H1 (cell line): ENCODE data around the gene DOCK6. TPM values are rescaled to one million over a fixed set of nuclear protein-coding genes. Genes with fewer than 3 reads are reported as not detected.

Experiments
- CEBPB ChIP-seq: IDR thresholded peaks from 2 replicates; pipeline ENCODE4 v1.6.1; 2012; ENCODE audit warnings: low read depth, low read length
- CREB1 ChIP-seq: IDR thresholded peaks from 2 replicates; pipeline ENCODE4 v1.6.1; 2012; ENCODE audit warnings: inconsistent platforms
- EGR1 ChIP-seq: IDR thresholded peaks from 2 replicates; pipeline ENCODE4 v1.6.1; 2011; ENCODE audit warnings: low read depth, low read length, borderline replicate concordance
- EP300 ChIP-seq, 2 experiments: IDR thresholded peaks; 1 replicate in 1 of 2; 2 replicates in 1 of 2; pipeline ENCODE4 v1.6.1; 2011 to 2012; ENCODE audit warnings: low read depth in 2 of 2, low read length in 2 of 2, mild to moderate bottlenecking in 2 of 2, borderline replicate concordance in 1 of 2, inconsistent platforms in 1 of 2, moderate library complexity in 1 of 2
- GTF2F1 ChIP-seq: IDR thresholded peaks from 2 replicates; pipeline ENCODE4 v1.6.1; 2012; ENCODE audit warnings: low read depth, low read length, improper control_type of control experiment, borderline replicate concordance
- NANOG ChIP-seq: IDR thresholded peaks from 2 replicates; pipeline ENCODE4 v1.6.1; 2011; ENCODE audit warnings: low read length, low read depth, mild to moderate bottlenecking, inconsistent platforms; ENCODE audit not compliant: insufficient read depth, poor library complexity, severe bottlenecking
- PHF8 ChIP-seq: fragments of 200-600 bp; sonication (generic); conservative IDR thresholded peaks from 2 replicates; pipeline ENCODE4 v1.7.1; 2012; ENCODE audit warnings: low read depth, mild to moderate bottlenecking, inconsistent platforms, low read length, moderate library complexity
- POLR2A ChIP-seq, 2 experiments: IDR thresholded peaks; 1 replicate in 1 of 2; 2 replicates in 1 of 2; pipeline ENCODE4 v1.6.1; 2011; ENCODE audit warnings: low read depth in 2 of 2, low read length in 2 of 2, mild to moderate bottlenecking in 2 of 2; ENCODE audit errors: control extremely low read depth in 1 of 2
- POU5F1 ChIP-seq: IDR thresholded peaks from 2 replicates; pipeline ENCODE4 v1.6.1; 2011; ENCODE audit warnings: low read depth, mild to moderate bottlenecking, low read length, moderate library complexity
- RXRA ChIP-seq: IDR thresholded peaks from 2 replicates; pipeline ENCODE4 v1.6.1; 2011; ENCODE audit warnings: low read depth, mild to moderate bottlenecking, low read length, moderate library complexity; ENCODE audit not compliant: insufficient read depth
- SIN3A ChIP-seq, 2 experiments: IDR thresholded peaks in 1 of 2; conservative IDR thresholded peaks in 1 of 2; 2 replicates each; pipeline ENCODE4 v1.6.1; 2011 to 2012; ENCODE audit warnings: low read length in 2 of 2, improper control_type of control experiment in 1 of 2, low read depth in 1 of 2, mild to moderate bottlenecking in 1 of 2
- SP1 ChIP-seq: IDR thresholded peaks from 2 replicates; pipeline ENCODE4 v1.6.1; 2011; ENCODE audit warnings: low read depth, low read length
- TAF1 ChIP-seq: IDR thresholded peaks from 2 replicates; pipeline ENCODE4 v1.6.1; 2011; ENCODE audit warnings: mild to moderate bottlenecking, low read depth, low read length
- YY1 ChIP-seq: IDR thresholded peaks from 2 replicates; pipeline ENCODE4 v1.6.1; 2011; ENCODE audit warnings: low read depth, mild to moderate bottlenecking, low read length
- polyA plus RNA-seq, 7 experiments: library from polyadenylated mRNA; depleted of rRNA in 3 of 7; stranded (reverse) in 5 of 7; unstranded in 2 of 7; fragments of >200 nt in 5 of 7; fragments of 200-250 nt in 2 of 7; gene quantifications; 1 replicate in 5 of 7; 2 replicates in 1 of 7; 4 replicates in 1 of 7; pipeline versions ENCODE4 v1.2.1 to v1.2.3, GENCODE V29; 2011 to 2013; ENCODE audit warnings: missing spikeins in 2 of 7, mixed read lengths in 2 of 7
- total RNA-seq: library from RNA; stranded (reverse); fragmentation: NEBNext Ultra II Directional; extraction: Animal tissue kit (Norgen Biotek cat#: 25700); gene quantifications from 2 replicates; pipeline ENCODE4 v1.2.1, GENCODE V29; 2021

Gene DOCK6
- total and polyA plus RNA-seq, 2 of the 8 experiments (the other 6 are each of a cell fraction or from before 2014, with no cell fraction given), result 25.5 to 54.7 TPM

DNA sequence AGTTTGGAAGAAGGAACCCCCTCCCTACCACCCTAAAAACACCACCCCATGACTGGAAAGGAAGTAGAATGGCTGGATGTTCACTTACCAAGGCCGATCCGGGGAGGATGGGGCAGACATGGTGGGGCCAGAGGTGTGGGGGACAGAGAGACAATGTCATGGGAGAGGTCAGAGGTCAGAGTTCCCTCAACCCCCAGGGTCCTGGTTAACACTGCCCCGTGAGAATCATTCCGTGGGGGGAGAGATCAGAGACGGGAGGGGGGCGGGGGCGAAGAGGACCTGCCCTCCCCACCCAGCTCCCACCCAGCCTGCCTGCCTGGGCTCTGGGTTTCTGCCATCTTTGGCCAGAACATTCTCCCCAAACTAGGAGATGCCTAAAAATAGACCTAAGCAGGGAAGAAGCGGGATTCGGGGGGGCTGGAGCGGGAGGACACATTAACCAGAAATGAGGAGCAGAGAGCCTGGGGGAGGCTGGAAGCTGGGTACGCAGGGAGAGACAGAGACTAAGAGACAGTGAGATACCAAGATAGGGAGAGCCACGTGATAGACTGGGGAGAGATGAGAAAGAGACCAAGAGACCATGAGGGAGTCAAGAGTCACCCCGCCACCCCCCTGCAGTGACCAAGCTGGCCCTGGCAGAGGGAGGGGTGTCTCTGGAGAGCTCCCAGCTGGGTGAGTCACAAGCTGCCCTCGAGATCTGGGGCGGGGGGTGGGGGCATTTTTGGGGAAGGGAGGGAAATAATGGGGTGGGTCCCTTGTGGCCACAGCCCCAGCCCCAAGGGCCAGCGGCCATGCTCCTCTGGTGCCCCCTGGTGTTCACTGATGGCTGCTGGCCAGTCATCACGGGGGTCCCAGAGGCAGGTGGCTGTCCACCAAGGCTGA, 58.9 kb downstream of the DOCK6 start (continued):
- no peak for TF ChIP-seq SIN3A (conservative IDR thresholded peaks at IDR 0.05 in 1 of 2, IDR thresholded peaks at IDR 0.05 in 1 of 2; ENCODE audit: low read depth in 1 of 2, low read length in 2 of 2)
- no peak for TF ChIP-seq PHF8
- TF ChIP-seq YY1, result peak; percentile 72; the same call in 1 of the 2 replicates
- TF ChIP-seq POLR2A (IDR thresholded peaks at IDR 0.05; ENCODE audit: control extremely low read depth in 1 of 2, low read depth in 2 of 2, low read length in 2 of 2), result no peak
- no peak for TF ChIP-seq EP300 (IDR thresholded peaks at IDR 0.05; ENCODE audit: borderline replicate concordance in 1 of 2, low read depth in 2 of 2, low read length in 2 of 2)
- TF ChIP-seq CEBPB, result no peak
- no peak for TF ChIP-seq TAF1
- no peak for TF ChIP-seq NANOG
- TF ChIP-seq RXRA, result no peak
- no peak for TF ChIP-seq SP1
- TF ChIP-seq POU5F1, result no peak
- no peak for TF ChIP-seq GTF2F1
- peak; percentile 40; the same call in 1 of the 2 replicates for TF ChIP-seq CREB1
- no peak for TF ChIP-seq EGR1
